Activated T-helper 17 cell treated with anti-CD3 and anti-CD28 coated beads, Interleukin-2, amount 50 U/mL, for 72 hours (primary cell): ENCODE results near the gene PCMTD2. TPM values are rescaled to one million over a fixed set of nuclear protein-coding genes. Genes with fewer than 3 reads are reported as not detected.
A peak's percentile ranks its signal among the peaks of the same experiment; 100 is the strongest.

Experiments
- ATAC-seq: fragments of 150-1000 bp; cut with Tn5 transposase; replicated peaks from 2 replicates; pipeline ENCODE4 v1.10.0; 2021; ENCODE audit warnings: mild to moderate bottlenecking, moderate library complexity
- H3K27ac Mint-ChIP-seq: one replicate; pipeline ENCODE4 v1.8.0; 2022; ENCODE audit warnings: mixed read lengths
- H3K27me3 Mint-ChIP-seq: one replicate; pipeline ENCODE4 v1.8.0; 2022; ENCODE audit warnings: mixed read lengths
- H3K36me3 Mint-ChIP-seq: one replicate; pipeline ENCODE4 v1.8.0; 2022; ENCODE audit warnings: low read depth, mild to moderate bottlenecking, mixed read lengths
- H3K4me1 Mint-ChIP-seq: one replicate; pipeline ENCODE4 v1.8.0; 2022; ENCODE audit warnings: mixed read lengths
- H3K4me3 Mint-ChIP-seq: one replicate; pipeline ENCODE4 v1.8.0; 2022; ENCODE audit warnings: mild to moderate bottlenecking, mixed read lengths
- H3K9me3 Mint-ChIP-seq: one replicate; pipeline ENCODE4 v1.8.0; 2022; ENCODE audit warnings: mixed read lengths
- total RNA-seq, 2 donors: library from RNA; stranded (reverse); gene quantifications; one replicate each; pipeline ENCODE4 v1.2.3, GENCODE V29; 2022

The PCMTD2 gene
- total RNA-seq, 2 donors from 2014 or later = 29.6 to 37.9 TPM

- peaks cover 13% of the 10 kb centered on the region for H3K36me3 Mint-ChIP-seq
- peaks cover 8% of the 10 kb centered on the region for H3K27me3 Mint-ChIP-seq
- no peak overlapping the region for H3K27ac Mint-ChIP-seq
- no peak for ATAC-seq
- peaks cover 19% of the 10 kb centered on the region for H3K4me1 Mint-ChIP-seq
- H3K4me3 Mint-ChIP-seq = no peak overlapping the region
- H3K9me3 Mint-ChIP-seq = no peaks in the 10 kb centered on the region
Measured at GRCh38 chr20:64253443-64253842, 2.1 kb upstream of the PCMTD2 start.

GRCh38 chr20:64254156-64254555, 1.4 kb upstream of the PCMTD2 start:
- H3K36me3 Mint-ChIP-seq = peaks cover 13% of the 10 kb centered on the region
- H3K27me3 Mint-ChIP-seq = peaks cover 8% of the 10 kb centered on the region
- peaks cover 26% of the 10 kb centered on the region for H3K4me1 Mint-ChIP-seq
- no peak for ATAC-seq
- H3K4me3 Mint-ChIP-seq = peak overlapping the region; percentile 72
- no peaks in the 10 kb centered on the region for H3K9me3 Mint-ChIP-seq
- peak overlapping the region; percentile 78 for H3K27ac Mint-ChIP-seq

- peak overlapping the region; percentile 72 for H3K4me3 Mint-ChIP-seq
- peak overlapping the region; percentile 78 for H3K27ac Mint-ChIP-seq
- no peak for ATAC-seq
- H3K36me3 Mint-ChIP-seq = peaks cover 13% of the 10 kb centered on the region
- peaks cover 26% of the 10 kb centered on the region for H3K4me1 Mint-ChIP-seq
- peaks cover 8% of the 10 kb centered on the region for H3K27me3 Mint-ChIP-seq
- H3K9me3 Mint-ChIP-seq = no peaks in the 10 kb centered on the region
Measured at GRCh38 chr20:64254571-64255360, 782 bp upstream of the PCMTD2 start.

GRCh38 chr20:64256282-64256935, 861 bp downstream of the PCMTD2 start:
- Mint-ChIP-seq H3K4me1 (peaks cover 32% of the 10 kb centered on the region), H3K4me3 (peak overlapping the region; percentile 93), H3K9me3 (no peaks in the 10 kb centered on the region), H3K27me3 (peaks cover 8% of the 10 kb centered on the region), H3K36me3 (peaks cover 25% of the 10 kb centered on the region), H3K27ac (peak overlapping the region; percentile 95)
- ATAC-seq = peak; percentile 15

- Mint-ChIP-seq H3K4me1 (peaks cover 32% of the 10 kb centered on the region), H3K27ac (peak overlapping the region; percentile 95), H3K27me3 (peaks cover 8% of the 10 kb centered on the region), H3K9me3 (no peaks in the 10 kb centered on the region), H3K4me3 (peak overlapping the region; percentile 93), H3K36me3 (peaks cover 27% of the 10 kb centered on the region)
- ATAC-seq = no peak
Measured at GRCh38 chr20:64257107-64257757, 1.7 kb downstream of the PCMTD2 start.

- H3K27ac Mint-ChIP-seq = peak overlapping the region; percentile 5
Measured at GRCh38 chr20:64258071-64258823, 2.7 kb downstream of the PCMTD2 start.

GRCh38 chr20:64260239-64260638, 4.7 kb downstream of the PCMTD2 start:
- Mint-ChIP-seq H3K4me3 (peak overlapping the region; percentile 24), H3K27ac (peak overlapping the region; percentile 83), H3K27me3 (no peaks in the 10 kb centered on the region), H3K4me1 (peaks cover 36% of the 10 kb centered on the region), H3K36me3 (peaks cover 50% of the 10 kb centered on the region), H3K9me3 (no peaks in the 10 kb centered on the region)
- no peak for ATAC-seq

More at GRCh38 chr20:64258071-64258823, 2.7 kb downstream of the PCMTD2 start:
- Mint-ChIP-seq H3K36me3 (peaks cover 38% of the 10 kb centered on the region), H3K4me1 (peaks cover 42% of the 10 kb centered on the region), H3K9me3 (no peaks in the 10 kb centered on the region), H3K4me3 (peak overlapping the region; percentile 93), H3K27me3 (no peaks in the 10 kb centered on the region)
- no peak for ATAC-seq

GRCh38 chr20:64261138-64261537, 5.6 kb downstream of the PCMTD2 start:
- H3K36me3 Mint-ChIP-seq = peaks cover 52% of the 10 kb centered on the region
- peak overlapping the region; percentile 83 for H3K27ac Mint-ChIP-seq
- H3K27me3 Mint-ChIP-seq = no peaks in the 10 kb centered on the region
- no peak for ATAC-seq
- peaks cover 34% of the 10 kb centered on the region for H3K4me1 Mint-ChIP-seq
- H3K4me3 Mint-ChIP-seq = peak overlapping the region; percentile 24
- H3K9me3 Mint-ChIP-seq = no peaks in the 10 kb centered on the region

GRCh38 chr20:64264091-64264490, 8.5 kb downstream of the PCMTD2 start:
- H3K27me3 Mint-ChIP-seq = no peaks in the 10 kb centered on the region
- peaks cover 65% of the 10 kb centered on the region for H3K36me3 Mint-ChIP-seq
- no peak for ATAC-seq
- no peak overlapping the region for H3K4me3 Mint-ChIP-seq
- no peaks in the 10 kb centered on the region for H3K9me3 Mint-ChIP-seq
- H3K4me1 Mint-ChIP-seq = peaks cover 17% of the 10 kb centered on the region
- no peak overlapping the region for H3K27ac Mint-ChIP-seq

- Mint-ChIP-seq H3K27ac (no peak overlapping the region), H3K9me3 (no peaks in the 10 kb centered on the region), H3K4me1 (peaks cover 27% of the 10 kb centered on the region), H3K36me3 (peaks cover 71% of the 10 kb centered on the region), H3K4me3 (no peak overlapping the region), H3K27me3 (no peaks in the 10 kb centered on the region)
- no peak for ATAC-seq
Measured at GRCh38 chr20:64265201-64265600, 9.7 kb downstream of the PCMTD2 start.

GRCh38 chr20:64266988-64267387, 11.4 kb downstream of the PCMTD2 start:
- H3K27ac Mint-ChIP-seq = no peak overlapping the region
- H3K27me3 Mint-ChIP-seq = no peaks in the 10 kb centered on the region
- H3K4me3 Mint-ChIP-seq = no peak overlapping the region
- no peaks in the 10 kb centered on the region for H3K9me3 Mint-ChIP-seq
- peaks cover 30% of the 10 kb centered on the region for H3K4me1 Mint-ChIP-seq
- ATAC-seq = no peak
- H3K36me3 Mint-ChIP-seq = peaks cover 65% of the 10 kb centered on the region

GRCh38 chr20:64268174-64268573, 12.6 kb downstream of the PCMTD2 start:
- Mint-ChIP-seq H3K36me3 (peaks cover 59% of the 10 kb centered on the region), H3K27ac (no peak overlapping the region), H3K4me3 (no peak overlapping the region), H3K9me3 (no peaks in the 10 kb centered on the region), H3K4me1 (peaks cover 21% of the 10 kb centered on the region), H3K27me3 (no peaks in the 10 kb centered on the region)
- no peak for ATAC-seq

GRCh38 chr20:64269604-64270411, 14.3 kb downstream of the PCMTD2 start:
- H3K36me3 Mint-ChIP-seq = peaks cover 61% of the 10 kb centered on the region
- H3K27ac Mint-ChIP-seq = peak overlapping the region; percentile 9
- no peaks in the 10 kb centered on the region for H3K9me3 Mint-ChIP-seq
- no peak for ATAC-seq
- H3K4me1 Mint-ChIP-seq = peaks cover 20% of the 10 kb centered on the region
- H3K27me3 Mint-ChIP-seq = no peaks in the 10 kb centered on the region
- no peak overlapping the region for H3K4me3 Mint-ChIP-seq
